GM21619 (cell line): ENCODE measurements around the gene MIPEP.
"Not testable (repeated sequence)": the region's sequence is repeated elsewhere in the genome, so short reads cannot be mapped to it uniquely, and the experiment has no call there.

Experiments
- ATAC-seq: cut with Tn5 transposase; IDR thresholded peaks from one replicate; pipeline ENCODE4 v1.9.1; 2021; ENCODE audit not compliant: unreplicated experiment

The MIPEP gene

DNA sequence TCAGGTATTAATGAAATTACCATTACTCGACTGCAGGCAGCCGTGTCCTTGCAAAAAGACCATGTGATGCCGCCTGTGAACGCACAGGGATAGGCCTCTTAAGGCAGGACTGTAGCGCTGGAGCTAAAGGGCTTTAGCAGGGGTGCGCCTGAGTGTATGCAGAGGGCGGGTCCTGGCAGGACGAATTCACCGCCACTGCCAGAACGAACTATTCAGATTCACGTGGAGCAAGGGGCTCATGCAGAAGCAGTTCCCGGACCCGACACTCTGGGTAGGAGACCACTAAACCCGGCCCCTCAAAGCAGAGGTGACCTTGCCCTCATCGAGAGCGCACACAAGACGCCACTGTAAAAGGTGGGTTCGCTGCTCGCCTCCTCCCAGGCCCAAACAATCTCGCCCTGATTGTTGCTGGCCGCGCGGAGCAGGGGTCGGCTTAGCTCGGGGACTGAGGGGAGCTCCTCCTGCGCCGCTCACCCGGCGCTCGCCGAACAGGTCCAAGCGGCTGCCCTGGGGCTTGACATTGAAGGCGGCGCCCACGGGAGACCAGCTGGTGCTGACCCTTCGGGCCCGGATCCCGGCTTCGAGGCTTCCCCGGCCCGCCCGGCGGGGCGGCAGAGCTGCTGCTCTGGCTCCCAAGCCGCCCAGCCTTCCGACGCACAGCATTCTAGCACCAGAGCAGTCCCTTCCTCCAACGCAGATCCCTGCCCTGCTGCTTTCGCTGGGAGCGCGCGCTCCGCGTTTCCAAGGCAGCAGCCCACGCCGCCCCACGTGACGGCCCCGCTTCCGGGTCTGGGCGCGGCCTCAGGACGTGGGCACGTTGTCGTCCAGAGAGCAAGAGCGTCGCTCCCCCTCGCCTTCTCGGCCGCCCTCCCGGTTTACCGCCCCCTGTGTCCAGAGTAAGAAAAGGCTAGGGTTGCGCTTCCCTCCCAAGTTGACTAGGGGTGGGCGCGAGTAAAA lies at the start of gene MIPEP:
MIPEP (minus strand) TSS at position 743 of the 957 bp plus-strand sequence; CDS start at position 663, 80 bp downstream.
- peak; percentile 90 for ATAC-seq

DNA sequence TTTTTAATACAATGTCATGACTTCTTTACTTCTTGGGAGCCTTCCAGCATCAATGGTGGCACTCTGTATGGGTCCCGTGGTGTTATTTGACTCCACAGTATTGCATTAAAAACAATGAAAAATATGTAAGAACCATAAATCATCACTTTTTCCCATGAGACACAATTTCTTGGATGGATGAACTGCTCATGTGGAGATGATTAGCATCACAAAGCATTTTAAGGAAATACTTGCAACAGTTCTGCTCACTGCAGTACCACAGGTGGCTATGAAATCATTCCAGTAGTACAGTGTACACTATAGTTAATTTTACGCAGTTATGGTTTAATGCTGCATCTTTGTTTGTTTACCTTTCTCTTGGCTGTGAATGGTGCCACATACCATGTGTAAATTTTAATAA lies 45.3 kb upstream of the MIPEP start:
- no peak for ATAC-seq

DNA sequence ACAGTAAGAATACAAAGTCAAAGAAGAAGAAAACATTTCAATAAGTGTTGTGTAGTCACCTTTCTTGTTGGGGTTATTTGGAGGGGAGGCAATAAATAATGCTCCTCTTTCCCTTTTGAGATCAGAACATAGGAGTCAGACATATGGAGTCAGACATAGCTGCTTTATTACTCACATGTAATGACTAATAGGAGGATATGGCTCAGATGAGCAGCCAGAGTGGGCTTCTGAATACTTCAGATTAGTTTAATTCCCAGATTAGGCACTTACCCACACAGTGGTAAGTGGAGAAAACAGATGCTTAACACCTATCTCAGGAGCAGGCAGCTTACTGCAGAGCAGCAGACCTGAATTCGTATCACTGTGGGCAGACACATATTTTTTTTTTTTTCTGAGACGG lies 39.8 kb upstream of the MIPEP start:
- ATAC-seq, result no peak

- no peak for ATAC-seq
Measured at GRCh38 chr13:23923031-23923430, 33.8 kb upstream of the MIPEP start.

DNA sequence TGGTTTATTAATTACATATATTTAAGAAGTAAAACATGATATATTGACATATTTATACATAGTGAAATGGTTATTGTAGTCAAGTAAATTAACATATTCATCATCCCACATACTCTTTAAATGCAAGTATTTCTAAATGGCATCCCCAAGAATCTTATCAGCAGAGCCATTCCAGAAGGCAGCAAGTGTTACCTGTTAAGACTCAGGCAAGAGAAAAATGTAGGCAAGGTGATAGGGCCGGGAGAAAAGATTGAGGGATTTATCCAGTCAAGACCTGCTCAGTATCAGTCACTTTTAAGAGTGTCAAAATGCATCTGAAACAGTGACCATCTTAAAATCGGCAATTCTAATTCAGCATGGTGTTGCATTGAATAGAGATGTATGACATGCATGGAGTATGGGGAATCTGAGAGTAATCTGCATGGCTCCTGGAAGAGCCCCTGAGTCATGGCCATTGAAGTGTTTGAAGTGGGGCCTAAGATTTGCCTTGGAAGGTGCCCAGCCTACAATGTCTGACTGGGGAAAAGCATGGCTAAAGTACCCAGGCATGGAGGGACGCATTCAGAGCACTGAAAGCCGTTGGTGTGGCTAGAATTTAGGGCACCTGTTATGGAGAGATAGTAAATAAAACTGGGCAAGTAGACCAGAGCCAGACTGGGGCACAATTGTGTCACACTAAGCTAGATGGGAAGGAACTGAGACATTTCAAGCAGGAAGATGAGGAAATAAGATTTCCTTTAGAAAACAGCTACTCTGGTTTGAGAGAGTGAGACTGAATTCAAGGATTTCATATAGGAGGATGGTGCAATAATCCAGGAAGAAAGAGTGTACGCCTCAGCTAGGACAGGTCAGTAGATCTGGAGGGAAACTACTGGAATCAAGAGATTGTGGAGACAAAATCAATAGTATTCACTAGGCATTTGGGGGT lies 33.1 kb upstream of the MIPEP start:
- ATAC-seq, result no peak

DNA sequence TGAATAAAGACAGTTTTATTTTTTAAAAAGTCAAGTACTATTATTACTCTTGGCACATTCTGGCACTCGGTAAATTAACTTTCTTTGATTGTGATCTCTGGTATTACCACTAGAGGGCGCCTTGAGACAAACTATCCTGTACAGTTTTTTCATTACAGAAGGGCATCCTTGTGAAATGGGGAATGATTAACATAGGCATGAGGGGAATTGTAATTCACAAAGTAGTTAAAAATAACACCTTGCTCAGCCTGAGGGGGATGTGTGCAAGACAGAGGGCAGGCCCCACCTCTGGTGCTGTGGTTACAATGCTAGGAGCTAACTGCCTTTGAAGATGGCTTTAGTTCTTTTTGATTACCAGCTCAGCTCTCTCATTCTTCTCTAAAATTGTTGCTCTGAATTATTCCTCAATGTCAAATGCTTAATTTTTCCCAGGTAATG lies 32.3 kb upstream of the MIPEP start:
- no peak for ATAC-seq

- no peak for ATAC-seq
Measured at GRCh38 chr13:23919006-23919405, 29.8 kb upstream of the MIPEP start.

GRCh38 chr13:23918208-23918607 lies 29.0 kb upstream of the MIPEP start:
- no peak for ATAC-seq

DNA sequence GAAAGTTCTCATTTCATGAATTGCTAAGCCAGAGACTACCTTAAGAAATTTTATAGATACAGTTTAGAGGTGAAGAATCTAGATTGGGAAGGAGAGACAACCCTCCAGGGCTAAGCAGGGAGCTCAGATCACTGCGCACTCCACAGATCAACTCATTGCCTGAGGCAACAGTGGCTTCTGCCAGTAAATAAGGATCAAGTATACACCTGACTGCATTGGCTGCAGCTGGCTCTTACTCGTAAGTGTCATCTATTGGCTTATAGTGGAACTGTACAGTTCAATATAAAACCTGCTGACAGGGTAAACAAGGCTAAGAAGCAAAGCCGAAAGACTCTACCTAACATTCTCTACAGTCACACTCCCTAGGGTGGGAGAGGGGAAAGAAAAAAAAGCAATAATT lies 26.1 kb upstream of the MIPEP start:
- no peak for ATAC-seq

GRCh38 chr13:23912469-23912868 lies 23.3 kb upstream of the MIPEP start:
- ATAC-seq, result no peak

GRCh38 chr13:23909606-23910005 lies 20.4 kb upstream of the MIPEP start:
- ATAC-seq, result no peak

DNA sequence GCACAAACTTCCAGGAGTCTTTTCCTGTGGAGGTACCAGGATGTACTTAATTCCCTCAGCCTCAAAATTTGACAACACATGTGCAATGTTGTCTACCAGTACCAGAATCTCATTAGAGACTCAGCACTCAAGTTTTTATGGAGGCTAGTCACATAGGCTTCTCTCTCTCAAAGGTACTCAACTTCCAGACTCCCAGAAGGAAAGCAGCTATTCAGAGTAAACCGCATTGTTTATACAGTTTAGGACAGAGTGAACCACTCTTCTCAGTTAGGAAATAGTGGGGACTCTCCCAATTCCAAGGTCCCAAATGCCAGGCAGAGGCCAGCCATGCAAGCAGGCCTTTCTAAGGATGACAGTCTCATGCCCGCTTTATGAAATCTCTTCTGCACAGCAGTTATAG lies 16.6 kb upstream of the MIPEP start:
- ATAC-seq, result no peak

DNA sequence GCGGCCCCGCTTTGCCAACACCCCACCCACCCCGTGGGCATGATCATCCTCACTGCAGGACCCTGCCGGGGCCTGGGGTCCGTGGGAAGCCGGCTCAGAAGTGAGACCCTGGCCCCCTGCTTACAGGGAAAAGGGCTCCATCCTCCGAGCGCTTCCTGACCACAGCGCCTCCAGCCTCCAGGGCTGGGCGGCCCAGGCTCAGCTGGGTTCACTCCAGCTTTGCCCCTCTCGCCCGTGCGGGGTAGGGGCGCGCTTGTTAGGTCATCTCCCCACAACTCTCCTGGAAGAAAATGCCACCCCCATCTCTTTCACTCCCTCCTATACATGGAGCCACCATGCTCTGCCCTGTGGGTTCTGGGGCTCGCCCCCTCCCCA lies 14.7 kb upstream of the MIPEP start:
- ATAC-seq, result no peak

- no peak for ATAC-seq
Measured at GRCh38 chr13:23902975-23903905, 14.0 kb upstream of the MIPEP start.

DNA sequence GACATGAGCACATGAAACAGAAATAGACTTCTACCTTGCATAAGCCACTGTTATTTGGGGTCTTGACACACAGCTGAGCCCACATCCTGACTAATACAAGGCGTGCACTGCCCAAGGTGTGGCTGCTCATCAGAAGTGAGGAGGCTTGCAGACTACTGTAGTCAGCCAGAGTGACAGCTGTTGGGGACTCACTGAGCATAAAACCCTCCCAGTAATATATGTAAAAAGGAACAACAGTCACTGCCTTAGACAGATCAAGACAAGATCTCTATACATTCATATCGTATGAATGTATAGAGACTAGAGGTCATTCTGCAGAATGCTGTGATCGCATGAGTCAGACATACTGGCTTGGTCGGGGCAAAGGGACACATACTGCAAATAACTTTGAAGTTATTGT lies 12.2 kb upstream of the MIPEP start:
- no peak for ATAC-seq

GRCh38 chr13:23899555-23899954 lies 10.4 kb upstream of the MIPEP start:
- no peak for ATAC-seq

- no peak for ATAC-seq
Measured at GRCh38 chr13:23898101-23898500, 8.9 kb upstream of the MIPEP start.

- ATAC-seq, result not testable (repeated sequence)
Measured at GRCh38 chr13:23897452-23897919, 8.3 kb upstream of the MIPEP start, which contains the start of gene C1QTNF9B. Gene C1QTNF9B, minus strand, starts transcription at chr13:23897502.

DNA sequence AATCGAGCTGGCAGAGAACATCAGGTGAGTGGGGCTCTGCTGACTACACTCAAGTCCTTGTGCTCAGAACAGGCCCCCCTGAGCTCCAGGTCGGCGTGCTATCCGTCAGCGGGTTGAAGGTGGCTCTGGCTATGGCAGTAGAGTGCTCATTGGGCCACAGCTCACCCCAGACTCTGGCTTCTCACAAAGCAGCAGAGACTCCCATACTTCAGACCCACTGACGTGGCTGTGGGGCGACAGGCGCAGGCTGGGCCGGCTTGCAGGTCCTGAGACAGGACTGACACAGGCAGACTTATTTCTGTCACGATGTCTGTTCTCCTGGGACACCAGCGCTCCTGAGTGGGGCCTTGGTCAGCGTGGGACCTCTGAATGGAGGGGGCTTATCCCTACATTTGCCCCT lies 5.5 kb upstream of the MIPEP start:
- ATAC-seq, result not testable (repeated sequence)

GRCh38 chr13:23893791-23894190 lies 4.6 kb upstream of the MIPEP start:
- ATAC-seq, result not testable (repeated sequence)
